ENCODE measurements around the gene HCFC1.
A peak's percentile ranks its signal among the peaks of the same experiment; 100 is the strongest.

Gene HCFC1

GRCh38 chrX:153944140-153944799 is 27.3 kb downstream of the HCFC1 start, which contains the start of gene RENBP:
Gene RENBP (minus strand): TSS chrX:153944643. CDS start chrX:153944610, 33 bp downstream.
- no peak for DNase-seq (ENCODE audit: extremely low read depth in 1 of 2, low read depth in 1 of 2)

- no peak for DNase-seq (ENCODE audit: extremely low read depth in 1 of 2, low read depth in 1 of 2)
Measured at GRCh38 chrX:153941336-153942252, 30.0 kb downstream of the HCFC1 start.

GRCh38 chrX:153939573-153939972 is 32.0 kb downstream of the HCFC1 start:
- DNase-seq (ENCODE audit: extremely low read depth in 1 of 2, low read depth in 1 of 2), result no peak

GRCh38 chrX:153938226-153938786 is 33.3 kb downstream of the HCFC1 start:
- no peak for DNase-seq (ENCODE audit: extremely low read depth in 1 of 2, low read depth in 1 of 2)

GRCh38 chrX:153937056-153937455 is 34.6 kb downstream of the HCFC1 start:
- no peak for DNase-seq (ENCODE audit: extremely low read depth in 1 of 2, low read depth in 1 of 2)

GRCh38 chrX:153935326-153935851 is 36.2 kb downstream of the HCFC1 start:
- DNase-seq (ENCODE audit: extremely low read depth in 1 of 2, low read depth in 1 of 2), result no peak

- DNase-seq (ENCODE audit: extremely low read depth in 1 of 2, low read depth in 1 of 2), result no peak
Measured at GRCh38 chrX:153934762-153935325, 36.8 kb downstream of the HCFC1 start, which contains the start of gene NAA10. Gene NAA10 (minus strand): TSS chrX:153935037. CDS start chrX:153934904, 133 bp downstream.

- no peak for DNase-seq (ENCODE audit: extremely low read depth in 1 of 2, low read depth in 1 of 2)
Measured at GRCh38 chrX:153934148-153934761, 37.4 kb downstream of the HCFC1 start.

GRCh38 chrX:153933748-153934147 is 37.9 kb downstream of the HCFC1 start:
- DNase-seq (ENCODE audit: extremely low read depth in 1 of 2, low read depth in 1 of 2), result no peak

GRCh38 chrX:153932220-153932915 is 39.2 kb downstream of the HCFC1 start:
- no peak for DNase-seq (ENCODE audit: extremely low read depth in 1 of 2, low read depth in 1 of 2)

- DNase-seq (ENCODE audit: extremely low read depth in 1 of 2, low read depth in 1 of 2), result no peak
Measured at GRCh38 chrX:153931748-153932147, 39.9 kb downstream of the HCFC1 start.

- DNase-seq (ENCODE audit: extremely low read depth in 1 of 2, low read depth in 1 of 2), result no peak
Measured at GRCh38 chrX:153931151-153931550, 40.5 kb downstream of the HCFC1 start.

- no peak for DNase-seq (ENCODE audit: extremely low read depth in 1 of 2, low read depth in 1 of 2)
Measured at GRCh38 chrX:153930011-153930910, 41.4 kb downstream of the HCFC1 start.

GRCh38 chrX:153929576-153929975 is 42.0 kb downstream of the HCFC1 start:
- DNase-seq (ENCODE audit: extremely low read depth in 1 of 2, low read depth in 1 of 2), result no peak

GRCh38 chrX:153928846-153929245 is 42.8 kb downstream of the HCFC1 start:
- DNase-seq (ENCODE audit: extremely low read depth in 1 of 2, low read depth in 1 of 2), result no peak

- peak; percentile 83 to 88 for DNase-seq (ENCODE audit: extremely low read depth in 1 of 2, low read depth in 1 of 2)
Measured at GRCh38 chrX:153927922-153928760, 43.5 kb downstream of the HCFC1 start.

- no peak for DNase-seq (ENCODE audit: extremely low read depth in 1 of 2, low read depth in 1 of 2)
Measured at GRCh38 chrX:153927672-153927921, 44.0 kb downstream of the HCFC1 start.
